Measurements from ENCODE around the gene MICAL1. TPM values are rescaled to one million over a fixed set of nuclear protein-coding genes. Genes with fewer than 3 reads are reported as not detected.

MICAL1 gene
- total RNA-seq, 1 donor from 2014 or later, result 55.6 TPM

DNA sequence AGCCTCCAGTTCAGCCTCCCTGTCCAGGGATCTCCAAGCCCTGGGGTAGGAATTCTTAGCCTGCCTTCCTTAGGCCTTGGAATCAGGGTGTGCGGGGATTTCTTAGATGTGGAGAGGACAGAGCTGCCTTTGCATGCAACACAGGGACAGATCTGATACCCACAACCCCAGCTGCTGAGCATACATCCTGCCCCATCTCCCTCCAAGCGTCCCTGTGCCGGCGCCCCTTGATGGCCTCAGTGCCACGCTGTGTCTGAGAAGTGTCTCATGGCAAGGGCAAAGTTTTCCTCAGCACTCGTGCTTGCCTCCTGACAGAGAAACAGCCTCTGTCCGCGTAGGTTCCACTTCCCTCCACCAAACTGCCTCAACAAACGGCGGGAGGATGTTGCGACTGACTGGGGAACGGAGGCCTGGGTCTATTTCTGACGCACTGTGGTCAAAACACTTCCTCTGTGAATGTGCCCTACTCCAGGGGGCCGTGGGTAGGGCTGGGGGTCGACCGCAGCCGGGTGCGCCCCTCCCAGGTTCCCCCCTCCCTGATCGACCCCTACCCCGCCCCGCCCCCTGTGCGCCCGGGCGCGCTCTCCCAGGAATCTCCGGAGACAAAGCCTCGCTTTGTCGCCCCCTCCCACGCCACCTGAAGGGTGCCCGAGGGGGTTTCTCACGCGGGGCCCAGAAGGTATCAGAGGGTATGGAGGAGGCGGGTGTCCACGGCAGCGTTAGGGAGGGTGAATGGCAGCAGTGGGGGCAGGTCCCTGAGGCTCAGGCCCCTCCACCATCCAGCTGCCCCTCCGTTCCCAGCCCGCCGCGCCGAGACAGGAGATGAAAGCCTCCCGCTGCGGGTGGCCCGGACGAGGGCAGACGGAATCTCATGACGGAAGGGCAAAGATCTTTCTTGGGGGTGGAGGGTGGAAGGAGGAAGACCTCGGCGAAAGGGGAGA is 806 bp downstream of the MICAL1 start:
- H3K36me3 ChIP-seq, result peaks cover 5 to 26% of the 10 kb centered on the region in 2 donors
- H3K9me3 ChIP-seq, result no peaks in the 10 kb centered on the region
- intact Hi-C loops (cut with DNase I), result loop anchor here (1.0 to 5.0 kb wide), 3 partner anchors 14 to 72 kb away; partner anchors contain the start of genes CD164, PPIL6, SMPD2 and ZBTB24
- H3K4me3 ChIP-seq, result peak overlapping the region; percentile 79 to 82
- H3K4me1 ChIP-seq, result peaks cover 14 to 20% of the 10 kb centered on the region in 2 donors
- H3K27ac ChIP-seq, result peak overlapping the region; percentile 84 to 88
- H3K27me3 ChIP-seq, result no peaks in the 10 kb centered on the region
- peak in 1 of 2 donors; percentile 85 for DNase-seq (ENCODE audit: low spot score in 2 of 2)
- TF ChIP-seq CTCF (IDR thresholded peaks at IDR 0.05), result no peak

DNA sequence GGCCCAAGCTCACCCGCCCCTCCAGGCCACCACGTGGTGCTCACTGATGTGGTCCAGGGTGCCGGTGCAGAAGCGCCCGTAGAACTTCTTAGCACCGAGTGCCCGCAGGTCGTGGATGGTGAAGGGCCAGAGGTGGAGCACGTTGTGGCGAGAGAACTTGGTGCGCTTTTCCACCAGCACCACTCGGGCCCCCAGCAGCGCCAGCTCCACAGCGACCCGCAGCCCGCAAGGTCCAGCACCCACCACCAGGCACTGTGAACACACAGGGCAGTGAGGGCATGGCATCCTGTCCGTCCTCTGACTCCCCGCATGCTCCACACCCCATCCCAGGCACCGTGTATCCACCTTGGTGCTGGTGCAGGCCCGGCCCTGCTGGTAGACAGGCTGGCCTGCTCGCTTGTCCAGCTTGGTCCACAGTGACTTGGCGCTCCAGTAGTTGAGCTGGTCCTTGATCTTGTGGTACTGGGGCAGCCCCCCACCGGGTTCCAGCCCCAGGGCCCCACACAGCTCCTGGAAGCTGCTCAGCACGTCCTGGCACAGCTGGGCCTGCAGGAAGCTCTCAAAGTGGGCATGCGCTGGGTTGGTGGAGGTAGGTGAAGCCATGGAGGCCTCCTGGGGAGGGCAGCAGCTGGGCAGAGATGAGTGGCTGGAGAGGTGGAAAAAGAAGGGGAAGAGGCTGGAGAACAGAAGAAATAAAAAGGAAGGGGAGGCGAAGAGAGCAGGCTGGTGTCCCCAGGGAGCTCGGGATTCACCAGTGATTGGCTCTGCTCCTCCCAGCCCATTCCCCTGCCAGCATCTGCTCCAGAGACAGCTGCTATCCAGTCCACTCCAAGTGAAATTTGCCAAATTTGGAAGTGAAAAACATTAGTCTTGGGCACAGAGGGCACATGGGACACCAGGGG is 1.7 kb downstream of the MICAL1 start:
- H3K27ac ChIP-seq, result peak overlapping the region; percentile 84 to 88
- no peak for TF ChIP-seq CTCF (IDR thresholded peaks at IDR 0.05)
- no peaks in the 10 kb centered on the region for H3K9me3 ChIP-seq
- peaks cover 14 to 20% of the 10 kb centered on the region in 2 donors for H3K4me1 ChIP-seq
- intact Hi-C loops (cut with DNase I), result loop anchor here (2.0 kb wide), 1 partner anchor 29 kb away; the partner anchor contains the start of gene ZBTB24
- DNase-seq (ENCODE audit: low spot score in 2 of 2), result peak in 1 of 2 donors; percentile 63
- peak overlapping the region; percentile 79 to 82 for H3K4me3 ChIP-seq
- no peaks in the 10 kb centered on the region for H3K27me3 ChIP-seq
- peaks cover 5 to 31% of the 10 kb centered on the region in 2 donors for H3K36me3 ChIP-seq

- Histone ChIP-seq H3K9me3 (no peaks in the 10 kb centered on the region), H3K4me3 (no peak overlapping the region), H3K27ac (no peak overlapping the region), H3K4me1 (peaks cover 14 to 20% of the 10 kb centered on the region in 2 donors), H3K27me3 (no peaks in the 10 kb centered on the region), H3K36me3 (peaks cover 5 to 34% of the 10 kb centered on the region in 2 donors)
- no peak for DNase-seq (ENCODE audit: low spot score in 2 of 2)
- intact Hi-C loops (cut with DNase I), result no loop called here
- TF ChIP-seq CTCF (IDR thresholded peaks at IDR 0.05), result no peak
These were observed 2.4 kb downstream of the MICAL1 start for GRCh38 chr6:109453156-109453555.

- intact Hi-C loops (cut with DNase I), result no loop called here
- no peaks in the 10 kb centered on the region for H3K9me3 ChIP-seq
- no peak overlapping the region for H3K27ac ChIP-seq
- H3K27me3 ChIP-seq, result no peaks in the 10 kb centered on the region
- DNase-seq (ENCODE audit: low spot score in 2 of 2), result no peak
- peaks cover 5 to 34% of the 10 kb centered on the region in 2 donors for H3K36me3 ChIP-seq
- H3K4me1 ChIP-seq, result peaks cover 14 to 20% of the 10 kb centered on the region in 2 donors
- H3K4me3 ChIP-seq, result no peak overlapping the region
- no peak for TF ChIP-seq CTCF (IDR thresholded peaks at IDR 0.05)
These were observed 3.4 kb downstream of the MICAL1 start for GRCh38 chr6:109452181-109452580.

DNA sequence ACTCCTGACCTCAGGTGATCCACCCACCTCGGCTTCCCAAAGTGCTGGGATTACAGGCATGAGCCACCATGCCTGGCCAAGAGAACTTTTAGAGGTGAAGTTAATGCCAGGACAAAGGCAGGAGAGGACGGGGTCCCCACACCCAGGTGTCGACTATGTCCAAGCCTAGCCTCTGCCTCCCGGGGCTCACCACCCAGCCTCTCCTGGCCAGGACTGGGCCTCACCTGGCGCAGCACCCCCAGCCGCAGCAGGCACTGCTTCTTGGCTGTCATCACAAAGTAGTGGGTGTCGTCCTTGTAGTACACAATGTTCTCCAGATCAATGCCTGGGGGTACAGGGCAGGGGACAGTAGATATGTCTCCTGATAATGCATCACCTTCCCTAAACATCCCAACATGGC is 4.2 kb downstream of the MICAL1 start:
- H3K36me3 ChIP-seq, result peaks cover 9 to 39% of the 10 kb centered on the region in 2 donors
- H3K27me3 ChIP-seq, result no peaks in the 10 kb centered on the region
- no peak overlapping the region for H3K4me3 ChIP-seq
- H3K4me1 ChIP-seq, result peaks cover 9 to 14% of the 10 kb centered on the region in 2 donors
- intact Hi-C loops (cut with DNase I), result no loop called here
- DNase-seq (ENCODE audit: low spot score in 2 of 2), result no peak
- H3K9me3 ChIP-seq, result no peaks in the 10 kb centered on the region
- no peak for TF ChIP-seq CTCF (IDR thresholded peaks at IDR 0.05)
- H3K27ac ChIP-seq, result no peak overlapping the region
